NCI-H2196 (cell line): Measurements from ENCODE around the gene LIN7B.

Experiments
- DNase-seq: peaks from one replicate; lab custom pipeline; 2025; ENCODE audit not compliant: unreplicated experiment; lab: John Stamatoyannopoulos, UW

The LIN7B gene

GRCh38 chr19:49113762-49114629 is at the start of gene LIN7B:
TSS of gene LIN7B (plus strand) at chr19:49114370. CDS start at chr19:49114405, 35 bp downstream.
- peak; percentile 78 for DNase-seq

GRCh38 chr19:49064768-49065611 is 49.2 kb upstream of the LIN7B start, which contains the start of gene NTF4:
TSS of gene NTF4 (minus strand) at chr19:49064818. CDS start at chr19:49061997, 2,821 bp downstream.
- DNase-seq: peak; percentile 22

- no peak for DNase-seq
Observed at GRCh38 chr19:49065905-49066512, 48.2 kb upstream of the LIN7B start.

GRCh38 chr19:49067554-49067953 is 46.6 kb upstream of the LIN7B start:
- no peak for DNase-seq

- no peak for DNase-seq
Observed at GRCh38 chr19:49069026-49069425, 45.1 kb upstream of the LIN7B start.

- no peak for DNase-seq
Observed at GRCh38 chr19:49070416-49070815, 43.8 kb upstream of the LIN7B start.

GRCh38 chr19:49071860-49072547 is 42.2 kb upstream of the LIN7B start:
- DNase-seq: peak; percentile 41

- peak; percentile 42 for DNase-seq
Observed at GRCh38 chr19:49073514-49074378, 40.4 kb upstream of the LIN7B start.

- DNase-seq: peak; percentile 71
Observed at GRCh38 chr19:49074869-49075268, 39.3 kb upstream of the LIN7B start.

GRCh38 chr19:49080392-49080791 is 33.8 kb upstream of the LIN7B start:
- DNase-seq: no peak

GRCh38 chr19:49081273-49081672 is 32.9 kb upstream of the LIN7B start:
- DNase-seq: no peak

GRCh38 chr19:49084206-49085019 is 29.8 kb upstream of the LIN7B start:
- no peak for DNase-seq

GRCh38 chr19:49085020-49085867 is 28.9 kb upstream of the LIN7B start, which contains the start of gene SNRNP70:
TSS of gene SNRNP70 (plus strand) at chr19:49085451. CDS start at chr19:49086415, 964 bp downstream.
- DNase-seq: peak; percentile 100

GRCh38 chr19:49085868-49086232 is 28.3 kb upstream of the LIN7B start:
- no peak for DNase-seq

GRCh38 chr19:49086296-49086695 is 27.9 kb upstream of the LIN7B start:
- no peak for DNase-seq

- no peak for DNase-seq
Observed at GRCh38 chr19:49091391-49092038, 22.7 kb upstream of the LIN7B start.

GRCh38 chr19:49092686-49093085 is 21.5 kb upstream of the LIN7B start:
- no peak for DNase-seq
